ENCODE measurements around the gene CACNA1E. TPM values are rescaled to one million over a fixed set of nuclear protein-coding genes. Genes with fewer than 3 reads are reported as not detected.
"Not testable (repeated sequence)": the region's sequence is repeated elsewhere in the genome, so short reads cannot be mapped to it uniquely, and the experiment has no call there.

CACNA1E gene
- total RNA-seq, 2 experiments from 2014 or later = not detected

GRCh38 chr1:181846001-181846645, 362.8 kb downstream of the CACNA1E start:
- POLR2A ChIA-PET = no interaction called here
- CTCF ChIA-PET = interaction anchor here (0.6 kb wide), 1 partner anchor 51 kb away, joined by 3 read pairs; no protein-coding TSS in a partner anchor

DNA sequence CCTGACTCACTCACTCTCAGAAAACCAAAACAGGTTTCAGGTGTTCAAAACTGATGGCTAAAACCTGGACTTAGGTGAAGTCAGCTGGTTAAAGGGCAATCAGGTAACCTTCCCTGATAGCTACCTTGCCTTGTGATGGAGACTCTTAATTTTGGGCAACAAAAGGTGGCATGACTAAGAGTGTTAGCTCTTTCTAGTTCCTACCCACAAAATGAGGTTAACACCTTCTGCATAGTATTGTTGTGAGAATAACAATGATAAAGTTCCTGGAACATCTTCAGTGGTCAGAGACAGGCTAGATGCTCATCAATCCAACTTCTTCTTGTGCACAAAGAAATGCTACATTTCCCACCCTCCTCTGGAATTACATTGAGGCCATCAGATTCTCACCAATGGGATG, 363.4 kb downstream of the CACNA1E start:
- POLR2A ChIA-PET = no interaction called here
- CTCF ChIA-PET = interaction anchor here (0.6 kb wide), 1 partner anchor 52 kb away, joined by 3 read pairs; no protein-coding TSS in a partner anchor

DNA sequence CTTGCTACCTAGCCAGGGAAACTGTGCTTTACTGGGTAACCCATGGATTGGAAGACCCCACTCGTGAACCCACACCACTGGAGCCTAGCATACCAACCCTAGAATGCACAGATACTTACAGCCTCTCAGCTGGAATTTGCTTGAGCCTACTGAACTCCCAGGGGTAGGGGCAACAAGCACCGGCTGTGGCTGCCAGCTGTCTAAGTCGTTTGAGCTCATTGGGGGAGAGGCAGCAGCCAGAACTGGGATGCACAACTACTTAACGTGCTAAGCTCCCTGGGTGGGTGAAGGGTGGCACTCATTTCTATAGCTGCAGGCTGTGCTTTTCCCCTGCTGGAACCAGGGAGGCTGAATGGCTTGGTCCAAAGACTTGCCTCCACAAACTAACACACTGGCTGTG, 365.8 kb downstream of the CACNA1E start:
- ChIA-PET CTCF (no interaction called here), POLR2A (no interaction called here)

GRCh38 chr1:181854212-181854611, 370.9 kb downstream of the CACNA1E start:
- POLR2A ChIA-PET, CTCF ChIA-PET: not testable (repeated sequence)

- POLR2A ChIA-PET = no interaction called here
- CTCF ChIA-PET = no interaction called here
Measured at GRCh38 chr1:181855380-181855779, 372.1 kb downstream of the CACNA1E start.
